GM12891 (cell line): ENCODE measurements around the gene ARHGEF39.

Experiments
- POLR2A ChIP-seq: IDR thresholded peaks from 2 replicates; pipeline ENCODE4 v1.6.1; 2011; ENCODE audit warnings: low read depth, low read length, control low read depth
- POLR2AphosphoS5 ChIP-seq: IDR thresholded peaks from 2 replicates; pipeline ENCODE4 v1.6.1; 2011; ENCODE audit warnings: low read depth, low read length, control low read depth

GRCh38 chr9:35660966-35661415 is 4.0 kb downstream of the ARHGEF39 start:
- no peak for TF ChIP-seq POLR2AphosphoS5
- TF ChIP-seq POLR2A: no peak
